HepG2 (cell line): ENCODE data around the gene PPY. TPM values are rescaled to one million over a fixed set of nuclear protein-coding genes. Genes with fewer than 3 reads are reported as not detected.

Experiments
- FOXK2 ChIP-seq: fragments of 450-650 bp; IDR thresholded peaks from 2 replicates; pipeline ENCODE4 v1.6.1; 2016
- GLI4 ChIP-seq: sonication (generic); formaldehyde crosslinking; IDR thresholded peaks from 2 replicates; pipeline ENCODE4 v1.5.1; 2020; ENCODE audit warnings: missing genetic modification reagents, mild to moderate bottlenecking, moderate library complexity, borderline replicate concordance
- KLF15 ChIP-seq: sonication (generic); formaldehyde crosslinking; IDR thresholded peaks from 2 replicates; pipeline ENCODE4 v1.8.1; 2023; ENCODE audit warnings: borderline replicate concordance, mild to moderate bottlenecking, inconsistent platforms, missing genetic modification reagents, mixed read lengths
- NFAT5 ChIP-seq: sonication (generic); formaldehyde crosslinking; IDR thresholded peaks from 2 replicates; pipeline ENCODE4 v1.4.0; 2020; ENCODE audit warnings: missing genetic modification reagents
- PRDM10 ChIP-seq: sonication (generic); formaldehyde crosslinking; IDR thresholded peaks from 2 replicates; pipeline ENCODE4 v1.4.0; 2020; ENCODE audit warnings: low read depth, missing genetic modification reagents
- THRA ChIP-seq: sonication (generic); formaldehyde crosslinking; IDR thresholded peaks from 2 replicates; pipeline ENCODE4 v1.4.0; 2020; ENCODE audit warnings: missing genetic modification reagents, borderline replicate concordance
- TRIM24 ChIP-seq: sonication (generic); formaldehyde crosslinking; IDR thresholded peaks from 2 replicates; pipeline ENCODE4 v1.8.0; 2022; ENCODE audit warnings: mild to moderate bottlenecking, missing genetic modification reagents
- ZNF256 ChIP-seq: sonication (generic); formaldehyde crosslinking; conservative IDR thresholded peaks from 2 replicates; pipeline ENCODE4 v1.4.0; 2020; ENCODE audit warnings: missing genetic modification reagents
- ZNF563 ChIP-seq: sonication (generic); formaldehyde crosslinking; IDR thresholded peaks from 2 replicates; pipeline ENCODE4 v1.8.0; 2022; ENCODE audit warnings: mild to moderate bottlenecking, moderate library complexity, missing genetic modification reagents
- ZNF720 ChIP-seq: sonication (generic); formaldehyde crosslinking; IDR thresholded peaks from 2 replicates; pipeline ENCODE4 v1.4.0; 2020; ENCODE audit warnings: missing genetic modification reagents
- polyA plus RNA-seq, 8 experiments: library from polyadenylated mRNA; depleted of rRNA in 3 of 8; stranded (reverse) in 7 of 8; unstranded in 1 of 8; fragments of >200 nt; fragmentation: Illumina TruSeq in 4 of 8; extraction: Trizol in 4 of 8; gene quantifications; 2 replicates each; pipeline versions ENCODE4 v1.2.1 to v1.2.3, GENCODE V29; 2011 to 2016; ENCODE audit warnings: low read depth in 4 of 8, missing spikeins in 1 of 8, mixed read lengths in 1 of 8; ENCODE audit not compliant: insufficient read depth in 1 of 8
- total RNA-seq, 5 experiments: library from RNA; depleted of rRNA; stranded (reverse); fragments of >200 nt; fragmentation: Illumina TruSeq; extraction: Trizol; gene quantifications; 2 replicates each; pipeline ENCODE4 v1.2.3, GENCODE V29; 2016; ENCODE audit warnings: low read depth in 1 of 5
- TF ChIP-seq, protein P1 (sequence below): sonication (generic); formaldehyde crosslinking; IDR thresholded peaks from 2 replicates; pipeline ENCODE4 v1.4.0; 2020; ENCODE audit warnings: missing genetic modification reagents

The PPY gene
- total and polyA plus RNA-seq, 2 of the 13 experiments (the other 11 are each of a cell fraction or from before 2014, with no cell fraction given), result not detected

GRCh38 chr17:43931062-43931571 is 11.2 kb downstream of the PPY start (continued):
- TF ChIP-seq, protein P1, sequence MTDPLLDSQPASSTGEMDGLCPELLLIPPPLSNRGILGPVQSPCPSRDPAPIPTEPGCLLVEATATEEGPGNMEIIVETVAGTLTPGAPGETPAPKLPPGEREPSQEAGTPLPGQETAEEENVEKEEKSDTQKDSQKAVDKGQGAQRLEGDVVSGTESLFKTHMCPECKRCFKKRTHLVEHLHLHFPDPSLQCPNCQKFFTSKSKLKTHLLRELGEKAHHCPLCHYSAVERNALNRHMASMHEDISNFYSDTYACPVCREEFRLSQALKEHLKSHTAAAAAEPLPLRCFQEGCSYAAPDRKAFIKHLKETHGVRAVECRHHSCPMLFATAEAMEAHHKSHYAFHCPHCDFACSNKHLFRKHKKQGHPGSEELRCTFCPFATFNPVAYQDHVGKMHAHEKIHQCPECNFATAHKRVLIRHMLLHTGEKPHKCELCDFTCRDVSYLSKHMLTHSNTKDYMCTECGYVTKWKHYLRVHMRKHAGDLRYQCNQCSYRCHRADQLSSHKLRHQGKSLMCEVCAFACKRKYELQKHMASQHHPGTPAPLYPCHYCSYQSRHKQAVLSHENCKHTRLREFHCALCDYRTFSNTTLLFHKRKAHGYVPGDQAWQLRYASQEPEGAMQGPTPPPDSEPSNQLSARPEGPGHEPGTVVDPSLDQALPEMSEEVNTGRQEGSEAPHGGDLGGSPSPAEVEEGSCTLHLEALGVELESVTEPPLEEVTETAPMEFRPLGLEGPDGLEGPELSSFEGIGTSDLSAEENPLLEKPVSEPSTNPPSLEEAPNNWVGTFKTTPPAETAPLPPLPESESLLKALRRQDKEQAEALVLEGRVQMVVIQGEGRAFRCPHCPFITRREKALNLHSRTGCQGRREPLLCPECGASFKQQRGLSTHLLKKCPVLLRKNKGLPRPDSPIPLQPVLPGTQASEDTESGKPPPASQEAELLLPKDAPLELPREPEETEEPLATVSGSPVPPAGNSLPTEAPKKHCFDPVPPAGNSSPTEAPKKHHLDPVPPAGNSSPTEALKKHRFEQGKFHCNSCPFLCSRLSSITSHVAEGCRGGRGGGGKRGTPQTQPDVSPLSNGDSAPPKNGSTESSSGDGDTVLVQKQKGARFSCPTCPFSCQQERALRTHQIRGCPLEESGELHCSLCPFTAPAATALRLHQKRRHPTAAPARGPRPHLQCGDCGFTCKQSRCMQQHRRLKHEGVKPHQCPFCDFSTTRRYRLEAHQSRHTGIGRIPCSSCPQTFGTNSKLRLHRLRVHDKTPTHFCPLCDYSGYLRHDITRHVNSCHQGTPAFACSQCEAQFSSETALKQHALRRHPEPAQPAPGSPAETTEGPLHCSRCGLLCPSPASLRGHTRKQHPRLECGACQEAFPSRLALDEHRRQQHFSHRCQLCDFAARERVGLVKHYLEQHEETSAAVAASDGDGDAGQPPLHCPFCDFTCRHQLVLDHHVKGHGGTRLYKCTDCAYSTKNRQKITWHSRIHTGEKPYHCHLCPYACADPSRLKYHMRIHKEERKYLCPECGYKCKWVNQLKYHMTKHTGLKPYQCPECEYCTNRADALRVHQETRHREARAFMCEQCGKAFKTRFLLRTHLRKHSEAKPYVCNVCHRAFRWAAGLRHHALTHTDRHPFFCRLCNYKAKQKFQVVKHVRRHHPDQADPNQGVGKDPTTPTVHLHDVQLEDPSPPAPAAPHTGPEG (CRISPR knock-in tag), result no peak
- TF ChIP-seq PRDM10 (no peak), NFAT5 (CRISPR knock-in tag) (no peak), GLI4 (no peak), ZNF720 (no peak), THRA (CRISPR knock-in tag) (peak; percentile 96), KLF15 (CRISPR knock-in tag) (no peak), ZNF256 (no peak), FOXK2 (no peak), TRIM24 (CRISPR knock-in tag) (no peak), ZNF563 (CRISPR knock-in tag) (no peak)
